Esophagus squamous epithelium (tissue), 5 donors: ENCODE results near the gene ADIRF. TPM values are rescaled to one million over a fixed set of nuclear protein-coding genes. Genes with fewer than 3 reads are reported as not detected.

Source experiments
- DNase-seq: peaks from one replicate; lab custom pipeline; 2025; lab: John Stamatoyannopoulos, UW
- H3K27ac ChIP-seq, 4 donors: fragments of 200-600 bp; sonication (generic); one replicate each; pipeline ENCODE4 v1.5.1; 2016 to 2019; ENCODE audit warnings: mild to moderate bottlenecking in 1 of 4
- H3K27me3 ChIP-seq, 4 donors: fragments of 200-600 bp; sonication (generic); 1 replicate in 3 of 4; 2 replicates in 1 of 4; pipeline versions ENCODE4 v1.5.1 to v1.6.0; 2017 to 2021; ENCODE audit warnings: antibody characterized with exemption in 1 of 4
- H3K36me3 ChIP-seq, 3 donors: fragments of 200-600 bp; sonication (generic); one replicate each; pipeline ENCODE4 v1.5.1; 2016 to 2019
- H3K4me1 ChIP-seq, 3 donors: fragments of 200-600 bp; sonication (generic); one replicate each; pipeline ENCODE4 v1.5.1; 2017 to 2019
- H3K4me3 ChIP-seq, 4 donors: fragments of 200-600 bp; sonication (generic); 1 replicate in 3 of 4; 2 replicates in 1 of 4; pipeline ENCODE4 v1.5.1; 2016 to 2019; ENCODE audit warnings: mild to moderate bottlenecking in 2 of 4, moderate library complexity in 1 of 4
- H3K9me3 ChIP-seq, 3 donors: fragments of 200-600 bp; sonication (generic); one replicate each; pipeline ENCODE4 v1.5.1; 2016 to 2019
- CTCF ChIP-seq, 6 experiments: fragments of 450-650 bp in 4 of 6; fragments of 200-600 bp in 2 of 6; sonication (generic) in 2 of 6; IDR thresholded peaks; one replicate each; pipeline ENCODE4 v1.5.1; 2016 to 2019; ENCODE audit warnings: antibody characterized with exemption in 6 of 6, mild to moderate bottlenecking in 4 of 6, moderate library complexity in 4 of 6
- POLR2A ChIP-seq, 4 donors: fragments of 450-650 bp; IDR thresholded peaks; one replicate each; pipeline ENCODE4 v1.6.1; 2017; ENCODE audit warnings: antibody characterized with exemption in 4 of 4, mild to moderate bottlenecking in 4 of 4, moderate library complexity in 3 of 4
- WGBS, 2 donors: methylation state at CpG; one replicate each; pipeline ENCODE4 v1.1.5; 2018; 5-methylcytosine and 5-hydroxymethylcytosine counted together
- intact Hi-C: fragments of 100-400 bp; cut with DNase I; formaldehyde crosslinking; loops from one replicate; pipeline ENCODE4 v1.15.0; 2022
- total RNA-seq, 4 donors: library from RNA; depleted of rRNA; stranded (reverse); fragments of >200 nt; gene quantifications; one replicate each; pipeline ENCODE4 v1.1.0, GENCODE V29; 2016
- donor health status: DM: yes; HTN: yes; CAD: no.

The ADIRF gene
- 10 to 100 TPM; 23.8 to 74.4 (median 47.4) TPM for total RNA-seq

DNA sequence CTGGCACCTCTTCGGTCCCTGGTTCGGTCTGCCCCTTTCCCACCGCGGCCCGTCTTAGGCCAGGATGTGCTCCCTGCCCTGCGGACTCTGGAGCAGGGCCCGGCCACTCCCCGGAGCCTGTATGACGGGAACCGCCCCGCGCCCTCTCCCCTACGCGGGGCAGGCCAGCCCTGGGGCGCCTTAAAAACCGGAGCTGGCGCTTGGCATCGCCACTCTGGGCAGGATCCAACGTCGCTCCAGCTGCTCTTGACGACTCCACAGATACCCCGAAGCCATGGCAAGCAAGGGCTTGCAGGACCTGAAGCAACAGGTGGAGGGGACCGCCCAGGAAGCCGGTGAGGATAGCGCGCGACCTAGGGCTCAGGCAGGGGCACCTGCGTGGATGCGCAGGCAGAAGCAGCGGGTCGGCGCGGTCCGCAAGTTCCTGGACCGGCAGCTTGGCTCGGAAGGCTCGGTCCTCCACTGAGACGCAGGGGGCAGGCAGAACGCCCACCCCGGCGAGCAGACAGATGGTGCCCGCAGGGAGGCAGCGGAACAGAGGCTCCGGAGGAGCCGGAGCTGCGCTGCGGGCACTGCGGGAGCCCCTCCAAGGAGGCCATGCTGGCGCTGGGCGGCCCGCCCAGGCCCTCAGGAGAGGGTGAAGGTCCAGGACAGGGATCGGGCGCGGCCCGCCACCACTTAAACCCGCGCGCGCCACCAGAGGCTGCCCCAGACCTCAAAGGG is at the start of gene ADIRF:
Gene ADIRF, plus strand, starts transcription at position 212 of the 723 bp plus-strand sequence. Its CDS starts 63 bp downstream, at position 275.
- H3K36me3 ChIP-seq = no peaks in the 10 kb centered on the region
- no peaks in the 10 kb centered on the region for H3K27me3 ChIP-seq
- TF ChIP-seq POLR2A (IDR thresholded peaks at IDR 0.05) (peak in 3 of 4 donors; percentile 17 to 75 (median 68)), CTCF (IDR thresholded peaks at IDR 0.05) (no peak)
- 14% methylated on average over 4 of the region's 59 CpGs; no CpG with 5 or more reads in 1 of the 2 donors for WGBS, 2 donors
- H3K4me3 ChIP-seq = peak within 1 kb of the TSS; percentile 49 to 75 (median 63)
- intact Hi-C loops = no loop called here
- H3K27ac ChIP-seq = peak within 1 kb of the TSS; percentile 96 to 99 (median 97)
- no peak for DNase-seq
- peaks cover 58 to 100% (median 66%) of the 10 kb centered on the region in 3 donors for H3K4me1 ChIP-seq
- H3K9me3 ChIP-seq = no peaks in the 10 kb centered on the region

DNA sequence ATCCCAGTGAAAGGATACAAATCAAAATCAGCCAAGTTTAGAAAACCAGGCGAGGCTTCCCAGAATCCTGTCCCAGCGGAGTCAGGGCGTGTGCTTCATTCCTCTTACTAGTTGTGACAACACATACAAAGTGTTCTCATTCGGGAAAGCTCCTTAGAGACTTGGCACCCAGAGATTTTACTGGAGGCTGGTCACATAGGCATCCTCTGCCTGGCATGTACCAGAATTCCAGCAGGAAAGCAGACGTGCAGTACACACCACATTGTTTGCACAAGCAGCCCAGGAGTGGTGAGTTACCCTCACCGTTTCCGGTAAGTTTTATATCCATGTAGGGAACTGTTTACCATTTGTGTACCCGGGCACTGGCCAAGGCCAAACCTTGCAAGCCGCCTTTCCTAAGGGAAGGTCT is 45.7 kb upstream of the ADIRF start:
- Histone ChIP-seq H3K27me3 (no peaks in the 10 kb centered on the region), H3K4me3 (no peak overlapping the region), H3K27ac (no peak overlapping the region), H3K9me3 (no peaks in the 10 kb centered on the region), H3K4me1 (peaks cover 0 to 9% (median 8%) of the 10 kb centered on the region in 3 donors), H3K36me3 (peaks cover 0 to 67% (median 0%) of the 10 kb centered on the region in 3 donors)
- no peak for DNase-seq
- TF ChIP-seq POLR2A (IDR thresholded peaks at IDR 0.05) = no peak
- TF ChIP-seq CTCF (IDR thresholded peaks at IDR 0.05) = no peak
- WGBS, 2 donors = 60 to 73% methylated on average over 5 to 9 of the region's 9 CpGs
- intact Hi-C loops = no loop called here

DNA sequence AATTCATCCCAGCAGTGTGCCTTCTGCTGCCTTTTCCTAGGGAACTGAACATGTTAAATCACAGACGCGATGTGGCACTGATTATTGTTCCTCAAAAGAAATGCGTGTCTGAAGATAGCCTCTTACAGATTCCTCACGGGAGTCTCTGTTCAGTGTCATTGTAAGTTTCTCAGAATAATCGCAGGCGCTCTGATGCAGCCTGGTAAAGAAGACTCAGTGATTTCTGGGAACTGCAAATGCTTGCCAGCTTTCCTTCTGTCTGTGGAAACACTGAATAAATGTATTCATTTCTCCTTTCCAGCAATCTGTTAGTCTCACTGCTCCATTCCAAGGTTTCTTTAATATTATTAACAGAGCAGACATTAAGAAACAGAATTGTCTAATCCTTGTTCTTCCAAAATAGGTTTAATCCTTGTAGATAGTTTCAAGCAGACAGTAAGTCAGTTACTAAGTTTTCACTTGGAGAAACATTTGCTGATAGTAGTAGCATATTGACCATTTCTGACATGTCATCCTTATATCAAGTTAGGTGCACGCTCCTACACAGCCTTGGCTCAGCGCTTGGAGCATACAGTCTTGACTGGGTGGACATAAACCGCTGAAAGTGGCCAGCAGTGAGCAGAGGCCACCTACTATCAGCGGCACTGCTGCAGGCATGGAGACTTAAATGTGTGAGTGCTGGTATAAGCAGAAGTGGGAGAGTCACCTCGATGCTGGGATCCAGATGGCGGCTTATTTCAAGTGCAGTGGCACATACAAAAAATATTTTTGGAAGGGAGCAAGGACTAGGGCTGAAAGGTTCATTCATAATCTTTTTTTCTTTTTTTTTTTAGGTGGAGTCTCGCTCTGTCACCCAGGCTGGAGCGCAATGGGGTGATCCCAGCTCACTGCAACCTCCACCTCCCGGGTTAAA is 38.6 kb upstream of the ADIRF start:
- peaks cover 0 to 13% (median 3%) of the 10 kb centered on the region in 3 donors for H3K4me1 ChIP-seq
- no peak overlapping the region for H3K4me3 ChIP-seq
- H3K27ac ChIP-seq = no peak overlapping the region
- TF ChIP-seq CTCF (IDR thresholded peaks at IDR 0.05) (no peak), POLR2A (IDR thresholded peaks at IDR 0.05) (no peak)
- no peak for DNase-seq
- H3K9me3 ChIP-seq = no peaks in the 10 kb centered on the region
- WGBS, 2 donors = 84 to 94% methylated on average over 15 of the region's 15 CpGs
- H3K27me3 ChIP-seq = no peaks in the 10 kb centered on the region
- peaks cover 0 to 57% (median 0%) of the 10 kb centered on the region in 3 donors for H3K36me3 ChIP-seq
- intact Hi-C loops = no loop called here

- WGBS, 2 donors = 54 to 74% methylated on average over 1 of the region's 1 CpG
- DNase-seq = no peak
- intact Hi-C loops = no loop called here
- Histone ChIP-seq H3K27me3 (no peaks in the 10 kb centered on the region), H3K4me1 (peaks cover 0 to 13% (median 3%) of the 10 kb centered on the region in 3 donors), H3K4me3 (no peak overlapping the region), H3K36me3 (peaks cover 0 to 51% (median 0%) of the 10 kb centered on the region in 3 donors), H3K9me3 (no peaks in the 10 kb centered on the region), H3K27ac (no peak overlapping the region)
- no peak for TF ChIP-seq CTCF (IDR thresholded peaks at IDR 0.05)
- TF ChIP-seq POLR2A (IDR thresholded peaks at IDR 0.05) = no peak
These were observed 36.4 kb upstream of the ADIRF start for GRCh38 chr10:86931872-86932271.
